Left colon (tissue), 2 donors: Measurements from ENCODE around the gene ERGIC1. TPM values are rescaled to one million over a fixed set of nuclear protein-coding genes. Genes with fewer than 3 reads are reported as not detected.

Experiments used
- ATAC-seq: fragments of 200-7000 bp; cut with Tn5 transposase; one replicate; pipeline ENCODE4 v1.9.1; 2020; ENCODE audit warnings: mild to moderate bottlenecking, moderate library complexity
- DNase-seq, 2 donors: peaks; one replicate each; pipeline ENCODE4 v3.0.0-alpha.2; 2020
- intact Hi-C, 2 donors: fragments of 100-400 bp; cut with DNase I in 1 of 2; cut with micrococcal nuclease in 1 of 2; formaldehyde crosslinking; loops; one replicate each; pipeline versions ENCODE4 v1.11.2 to v1.14.0; 2022; cut with DNase I, micrococcal nuclease
- total RNA-seq, 2 donors: library from RNA; stranded (reverse); fragmentation: NEBNext Ultra II Directional; extraction: Animal tissue kit (Norgen Biotek cat#: 25700); gene quantifications; one replicate each; pipeline ENCODE4 v1.2.1, GENCODE V29; 2021
- donor health status: DM: no; HTN: no; CAD: no.
- donor health status: DM: yes; HTN: yes; CAD: no.

The ERGIC1 gene
- total RNA-seq, 2 donors from 2014 or later = 201 to 223 TPM

DNA sequence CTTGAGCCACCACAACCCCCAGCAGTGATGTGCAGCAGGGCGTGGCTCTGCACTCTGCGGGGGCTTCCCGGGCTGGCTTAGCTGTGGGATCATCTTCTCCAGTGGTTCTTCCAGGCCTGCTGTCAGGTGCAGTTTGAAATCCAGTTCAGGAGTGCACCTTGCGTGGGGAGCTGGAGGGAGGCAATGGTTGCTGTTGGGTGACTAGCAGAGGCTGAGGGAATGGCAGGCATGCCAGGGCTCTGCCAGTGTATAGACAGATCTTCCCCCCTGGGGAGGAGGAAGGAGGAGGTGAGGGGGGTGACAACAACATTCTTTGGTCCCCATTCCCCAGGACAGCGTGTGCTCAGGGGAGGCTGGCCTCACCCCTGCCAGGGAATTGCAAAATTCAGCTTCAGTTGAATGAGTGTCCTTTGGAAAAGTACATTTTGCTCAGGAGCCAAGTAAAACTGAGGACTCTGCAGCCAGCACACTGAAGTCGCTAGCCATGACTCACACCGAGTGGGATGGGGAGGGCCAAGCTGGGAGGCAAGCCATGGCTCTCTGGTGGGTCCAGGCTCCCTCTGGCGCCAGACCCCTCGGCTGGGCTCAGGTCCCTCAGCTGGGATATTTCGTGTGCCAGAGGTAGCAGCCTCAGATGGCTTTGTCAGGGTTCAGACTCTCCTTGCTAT is 35.0 kb downstream of the ERGIC1 start:
- ATAC-seq (peak; percentile 22), DNase-seq (peak in 1 of 2 donors; percentile 77)
- intact Hi-C loops = no loop called here

GRCh38 chr5:172869691-172870090 is 35.6 kb downstream of the ERGIC1 start:
- DNase-seq = no peak
- intact Hi-C loops = no loop called here
- no peak for ATAC-seq

- DNase-seq = no peak
- intact Hi-C loops = no loop called here
Observed at GRCh38 chr5:172870291-172870714, 36.3 kb downstream of the ERGIC1 start.

DNA sequence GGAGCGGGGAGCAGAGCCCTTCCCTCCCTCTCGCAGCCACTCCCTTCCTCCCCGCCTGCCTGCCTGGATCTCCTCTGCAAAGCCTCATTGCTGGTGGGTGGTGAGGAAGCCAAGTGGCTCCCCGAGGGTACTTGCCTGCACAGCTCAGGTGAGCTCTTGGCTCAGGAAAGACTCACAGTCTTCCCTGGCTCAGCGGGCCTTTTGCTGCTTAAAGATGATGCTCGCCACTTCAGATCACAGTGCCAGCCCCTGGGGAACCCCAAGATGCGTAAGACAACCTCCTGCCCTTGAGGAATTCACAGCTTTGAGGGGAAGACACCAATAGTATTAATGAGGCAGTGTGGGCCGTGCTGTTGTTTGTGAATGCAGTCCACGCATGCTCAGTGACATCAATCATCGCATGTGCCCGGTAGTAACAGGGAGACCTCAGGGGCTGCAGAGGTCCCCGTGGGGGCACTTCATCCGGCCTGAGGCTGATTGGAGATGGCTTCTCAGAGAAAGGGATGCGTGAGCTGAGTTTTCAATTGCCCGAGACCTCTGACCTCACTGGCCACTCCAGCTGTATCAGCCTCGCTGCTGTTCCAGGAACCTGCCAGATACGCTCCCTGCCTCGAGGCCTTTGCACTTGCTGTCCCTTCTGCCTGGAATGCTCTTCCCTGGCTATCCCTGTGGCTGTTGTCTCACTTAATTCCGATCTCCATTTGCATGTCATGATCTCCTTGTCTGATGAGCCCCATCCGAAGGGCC is 36.8 kb downstream of the ERGIC1 start:
- no peak for DNase-seq
- intact Hi-C loops = no loop called here
- ATAC-seq = no peak

More at GRCh38 chr5:172870291-172870714, 36.3 kb downstream of the ERGIC1 start:
- no peak for ATAC-seq

DNA sequence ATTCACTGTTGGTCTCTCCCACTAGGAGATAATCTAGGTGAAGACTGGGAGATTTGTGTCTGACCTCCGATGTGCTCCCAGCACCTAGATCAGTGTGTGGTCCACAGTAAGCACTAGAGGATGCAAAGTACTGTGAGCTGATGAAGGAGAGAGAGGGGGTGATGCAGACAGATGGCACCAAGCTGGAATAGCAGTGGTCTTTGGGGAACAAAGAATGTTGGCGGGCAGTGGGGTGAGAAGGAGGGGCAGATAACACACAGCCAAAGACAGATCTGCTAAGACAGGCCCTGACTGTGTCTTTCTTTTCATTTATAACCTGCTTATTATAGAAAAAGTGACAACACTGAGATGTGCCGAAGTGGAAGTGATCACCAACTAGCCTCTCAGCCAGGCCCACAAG is 37.5 kb downstream of the ERGIC1 start:
- intact Hi-C loops = no loop called here
- DNase-seq (no peak), ATAC-seq (no peak)

- ATAC-seq (no peak), DNase-seq (no peak)
- intact Hi-C loops = no loop called here
Observed at GRCh38 chr5:172871982-172872381, 37.9 kb downstream of the ERGIC1 start.

- intact Hi-C loops = no loop called here
- ATAC-seq = peak; percentile 9
- peak in 1 of 2 donors; percentile 75 for DNase-seq
Observed at GRCh38 chr5:172872997-172873491, 39.0 kb downstream of the ERGIC1 start.

DNA sequence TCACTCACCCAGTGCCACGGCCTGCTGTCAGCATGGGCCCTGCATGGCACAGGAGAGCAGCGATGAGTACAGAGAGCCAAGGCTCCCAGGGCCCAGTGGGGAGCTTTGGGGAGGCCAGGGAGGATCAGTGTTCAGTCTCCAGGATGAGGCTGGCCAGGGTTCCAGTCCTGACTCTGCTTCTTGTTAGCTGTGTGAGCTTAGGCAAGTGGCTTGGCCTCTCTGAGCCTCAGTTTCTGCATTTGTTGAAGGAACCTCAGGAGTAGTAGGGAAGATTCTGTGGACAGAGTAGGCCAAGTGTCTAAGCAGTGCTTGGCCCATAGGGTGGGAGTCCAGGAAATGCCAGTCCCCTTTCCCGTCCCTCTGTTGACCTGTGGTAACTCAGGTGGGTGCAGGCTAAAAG is 39.5 kb downstream of the ERGIC1 start:
- intact Hi-C loops = no loop called here
- no peak for ATAC-seq

DNA sequence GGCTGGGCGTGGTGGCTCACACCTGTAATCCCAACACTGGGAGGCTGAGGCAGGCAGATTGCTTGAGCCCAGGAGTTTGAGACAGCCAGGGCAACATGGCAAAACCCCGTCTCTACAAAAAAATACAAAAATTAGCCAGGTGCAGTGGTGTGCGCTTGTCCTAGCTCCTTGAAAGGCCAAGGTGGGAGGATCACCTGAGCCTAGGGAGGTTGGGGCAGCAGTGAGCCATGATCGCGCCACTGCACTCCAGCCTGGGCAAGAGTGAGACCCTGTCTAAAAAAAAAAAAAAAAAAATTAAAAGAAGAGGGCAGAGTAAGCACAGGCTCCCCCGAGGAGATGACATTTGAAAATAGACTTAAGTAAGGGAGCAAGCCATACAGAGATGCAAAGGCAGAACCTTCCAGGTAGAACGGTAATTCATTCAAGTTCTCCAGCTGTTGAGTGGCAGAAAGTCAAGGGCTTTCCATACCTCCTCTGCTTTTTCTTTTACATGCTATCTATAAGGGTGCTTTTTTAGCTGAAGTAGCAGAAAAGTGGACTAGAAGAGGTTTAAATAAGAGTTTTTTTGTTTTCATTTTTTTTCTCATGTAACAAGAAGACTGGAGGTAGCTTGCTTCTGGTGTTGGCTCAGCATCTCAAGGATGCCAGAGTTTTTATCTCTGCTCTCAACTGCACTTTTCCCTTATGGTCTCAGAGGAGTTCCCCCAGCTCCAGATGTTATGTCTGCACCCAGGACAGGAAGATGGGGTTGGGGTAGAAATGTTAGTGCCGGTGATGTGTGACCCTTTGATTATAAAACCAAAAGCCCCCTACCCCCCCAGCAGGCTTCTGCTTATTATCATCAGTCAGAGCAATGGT is 40.8 kb downstream of the ERGIC1 start:
- DNase-seq (no peak), ATAC-seq (no peak)
- intact Hi-C loops = no loop called here

More for the DNA sequence above, 39.5 kb downstream of the ERGIC1 start:
- DNase-seq = no peak

- no peak for ATAC-seq
- no peak for DNase-seq
- intact Hi-C loops = no loop called here
Observed at GRCh38 chr5:172875505-172876279, 41.6 kb downstream of the ERGIC1 start.

- intact Hi-C loops = no loop called here
- ATAC-seq = peak; percentile 13
- DNase-seq = no peak
Observed at GRCh38 chr5:172876578-172876977, 42.5 kb downstream of the ERGIC1 start.

DNA sequence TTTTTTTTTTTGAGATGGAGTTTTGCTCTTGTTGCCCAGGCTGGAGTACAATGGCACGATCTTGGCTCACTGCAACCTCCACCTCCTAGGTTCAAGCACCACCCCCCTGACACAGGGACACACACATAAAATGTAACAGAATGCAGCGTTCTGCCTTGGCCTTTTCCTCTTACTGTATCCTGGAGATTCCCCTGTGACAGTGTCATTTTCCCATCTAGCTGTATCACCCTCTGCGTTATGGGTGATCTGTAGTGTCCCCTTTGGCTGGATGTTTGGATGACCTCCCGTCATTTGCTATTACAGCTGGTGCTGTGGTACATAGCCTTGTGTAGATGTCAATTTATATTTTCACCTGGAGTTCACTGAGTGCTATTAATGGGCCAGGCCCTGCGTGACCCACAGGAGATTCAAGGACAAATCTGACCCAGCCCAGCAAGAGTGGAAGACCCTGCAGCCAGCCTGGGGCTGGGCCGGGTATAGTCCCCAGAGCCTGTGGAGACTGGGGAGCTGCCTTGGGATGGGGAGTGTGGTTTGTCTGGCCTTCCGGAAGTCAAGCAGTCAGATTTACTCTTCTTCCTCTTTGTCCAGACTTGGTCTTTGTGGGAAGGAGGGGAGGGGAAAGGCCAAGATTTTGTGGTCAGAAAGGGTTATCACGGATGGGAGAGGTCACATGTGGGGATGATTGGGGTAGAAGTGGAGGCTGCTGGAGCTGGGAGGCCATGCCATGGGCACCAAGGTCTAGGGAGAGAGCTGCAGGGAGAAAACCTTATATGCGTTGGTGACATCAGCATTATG is 43.6 kb downstream of the ERGIC1 start:
- intact Hi-C loops = no loop called here
- DNase-seq (no peak), ATAC-seq (no peak)

- no peak for ATAC-seq
- intact Hi-C loops = no loop called here
Observed at GRCh38 chr5:172878585-172878932, 44.5 kb downstream of the ERGIC1 start.

GRCh38 chr5:172878933-172879752 is 45.1 kb downstream of the ERGIC1 start:
- DNase-seq (no peak), ATAC-seq (no peak)
- intact Hi-C loops = no loop called here

More at GRCh38 chr5:172878585-172878932, 44.5 kb downstream of the ERGIC1 start:
- no peak for DNase-seq

DNA sequence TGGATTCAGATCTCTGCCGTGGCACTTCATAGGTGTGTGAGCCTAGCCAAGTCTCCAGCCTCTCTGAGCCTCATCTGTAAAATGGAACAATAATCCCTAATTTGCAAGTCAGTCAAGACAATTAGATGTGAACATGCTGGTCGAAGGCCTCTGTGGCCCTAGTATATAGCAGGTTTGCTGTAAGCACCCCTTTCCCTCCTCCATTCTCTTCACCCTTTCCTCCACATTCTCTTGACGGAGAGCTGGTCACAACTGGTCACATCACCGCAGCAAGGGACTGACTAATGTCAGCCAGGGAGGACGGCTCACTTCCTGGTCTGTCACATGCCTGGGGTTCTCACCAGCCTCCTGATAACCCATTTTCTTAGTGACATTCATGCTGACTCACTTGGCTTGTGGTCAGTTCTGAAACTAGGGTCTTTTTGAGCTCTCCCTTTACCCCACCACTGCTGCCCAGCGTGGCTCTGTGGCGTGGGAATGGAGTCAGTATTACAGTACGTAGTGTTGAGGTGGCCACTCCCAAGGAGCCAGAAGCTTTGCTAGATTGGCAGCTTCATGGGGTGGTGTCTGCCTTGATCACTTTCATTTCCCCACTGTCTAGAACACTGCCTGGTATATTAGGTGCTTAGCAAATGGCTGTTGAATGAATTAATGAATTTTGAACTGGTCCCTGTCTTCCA is 47.8 kb downstream of the ERGIC1 start:
- no peak for DNase-seq

DNA sequence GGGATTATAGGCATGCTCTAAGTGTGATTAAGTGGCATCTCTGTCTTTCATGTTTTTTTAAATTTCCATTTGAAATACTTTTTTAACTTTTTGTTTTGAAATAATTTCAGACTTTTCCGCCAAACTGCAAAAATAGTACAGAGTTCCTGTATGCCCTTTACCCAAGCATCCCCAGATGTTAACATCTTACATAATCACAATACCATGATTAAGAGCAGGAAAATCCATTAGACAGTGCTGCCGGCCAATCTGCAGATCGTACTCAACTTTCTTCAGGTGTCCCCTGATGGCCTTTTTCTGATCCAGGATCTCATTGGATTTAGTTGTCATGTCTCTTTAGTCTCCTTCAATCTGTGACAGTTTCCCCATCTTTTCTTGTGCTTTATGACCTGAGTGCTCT is 49.0 kb downstream of the ERGIC1 start:
- intact Hi-C loops = no loop called here
- no peak for DNase-seq
- no peak for ATAC-seq

More for the DNA sequence above, 47.8 kb downstream of the ERGIC1 start:
- peak; percentile 47 for ATAC-seq
- intact Hi-C loops = no loop called here
